SK-N-SH treated with all-trans-retinoic acid at 6 μM for 48 hours (cell line): ENCODE data around the gene BRD7.

ENCODE experiments used
- ATAC-seq: fragments of 200-7000 bp; cut with Tn5 transposase; 3 replicates; pipeline ENCODE4 v1.9.1; 2020; ENCODE audit warnings: mild to moderate bottlenecking, moderate library complexity
- CSDC2 ChIP-seq: fragments of 250-450 bp; sonication (Bioruptor Pico); IDR thresholded peaks from 2 replicates; pipeline ENCODE4 v1.5.0; 2020; ENCODE audit warnings: mild to moderate bottlenecking, moderate library complexity
- CSRNP3 ChIP-seq: fragments of 250-450 bp; sonication (Bioruptor Pico); IDR thresholded peaks from 2 replicates; pipeline ENCODE4 v1.5.1; 2021; ENCODE audit warnings: mild to moderate bottlenecking, moderate library complexity
- ESRRG ChIP-seq: fragments of 250-450 bp; sonication (Bioruptor Pico); IDR thresholded peaks from 2 replicates; pipeline ENCODE4 v1.6.1; 2021; ENCODE audit warnings: mild to moderate bottlenecking
- GLIS3 ChIP-seq: fragments of 250-450 bp; sonication (Bioruptor Pico); IDR thresholded peaks from 2 replicates; pipeline ENCODE4 v1.5.0; 2020; ENCODE audit warnings: mild to moderate bottlenecking, moderate library complexity
- ISL1 ChIP-seq: fragments of 250-450 bp; sonication (Bioruptor Pico); IDR thresholded peaks from 2 replicates; pipeline ENCODE4 v2.1.2; 2022; ENCODE audit warnings: mild to moderate bottlenecking, moderate library complexity
- OSR1 ChIP-seq: fragments of 250-450 bp; sonication (Bioruptor Pico); IDR thresholded peaks from 2 replicates; pipeline ENCODE4 v1.8.0; 2022; ENCODE audit warnings: moderate library complexity, mild to moderate bottlenecking, inconsistent platforms
- PPARA ChIP-seq: fragments of 250-450 bp; sonication (Bioruptor Pico); IDR thresholded peaks from 2 replicates; pipeline ENCODE4 v1.5.0; 2020; ENCODE audit warnings: mild to moderate bottlenecking, borderline replicate concordance
- RARB ChIP-seq: fragments of 250-450 bp; sonication (Bioruptor Pico); IDR thresholded peaks from 2 replicates; pipeline ENCODE4 v1.8.0; 2021; ENCODE audit warnings: mild to moderate bottlenecking, moderate library complexity
- SNAI2 ChIP-seq: fragments of 250-450 bp; sonication (Bioruptor Pico); IDR thresholded peaks from 2 replicates; pipeline ENCODE4 v1.5.0; 2020; ENCODE audit warnings: mild to moderate bottlenecking, moderate library complexity
- TCF4 ChIP-seq: fragments of 250-450 bp; sonication (Bioruptor Pico); IDR thresholded peaks from 2 replicates; pipeline ENCODE4 v1.8.0; 2021; ENCODE audit warnings: mild to moderate bottlenecking, moderate library complexity, borderline replicate concordance
- TOX ChIP-seq: fragments of 250-450 bp; sonication (Bioruptor Pico); IDR thresholded peaks from 2 replicates; pipeline ENCODE4 v1.8.0; 2021; ENCODE audit warnings: mild to moderate bottlenecking, moderate library complexity, borderline replicate concordance
- TSHZ2 ChIP-seq: fragments of 250-450 bp; sonication (Bioruptor Pico); IDR thresholded peaks from 2 replicates; pipeline ENCODE4 v1.5.0; 2020; ENCODE audit warnings: mild to moderate bottlenecking, moderate library complexity
- ZC3H10 ChIP-seq: fragments of 250-450 bp; sonication (Bioruptor Pico); IDR thresholded peaks from 2 replicates; pipeline ENCODE4 v1.5.1; 2021; ENCODE audit warnings: mild to moderate bottlenecking, moderate library complexity
- ZFP3 ChIP-seq: fragments of 250-450 bp; sonication (Bioruptor Pico); IDR thresholded peaks from 2 replicates; pipeline ENCODE4 v1.5.0; 2020; ENCODE audit warnings: mild to moderate bottlenecking, moderate library complexity
- ZFP30 ChIP-seq: fragments of 450-650 bp; formaldehyde crosslinking; IDR thresholded peaks from 2 replicates; pipeline ENCODE4 v1.5.0; 2022; ENCODE audit warnings: mild to moderate bottlenecking, moderate library complexity
- ZNF565 ChIP-seq: fragments of 450-650 bp; formaldehyde crosslinking; conservative IDR thresholded peaks from 2 replicates; pipeline ENCODE4 v1.5.0; 2020; ENCODE audit warnings: low read depth, mild to moderate bottlenecking, moderate library complexity
- ZNF70 ChIP-seq: fragments of 450-650 bp; formaldehyde crosslinking; IDR thresholded peaks from 2 replicates; pipeline ENCODE4 v1.5.0; 2020; ENCODE audit warnings: mild to moderate bottlenecking, moderate library complexity
- ZNF8 ChIP-seq: fragments of 450-650 bp; formaldehyde crosslinking; IDR thresholded peaks from 2 replicates; pipeline ENCODE4 v1.5.0; 2020; ENCODE audit warnings: mild to moderate bottlenecking, moderate library complexity
- TF ChIP-seq, protein P1 (sequence below): fragments of 250-450 bp; sonication (Bioruptor Pico); IDR thresholded peaks from 2 replicates; pipeline ENCODE4 v1.8.0; 2021; ENCODE audit warnings: low read depth, mild to moderate bottlenecking, moderate library complexity, borderline replicate concordance
- TF ChIP-seq, protein P2 (sequence below): fragments of 250-450 bp; sonication (Bioruptor Pico); IDR thresholded peaks from 2 replicates; pipeline ENCODE4 v1.5.1; 2020; ENCODE audit warnings: low read depth, mild to moderate bottlenecking, moderate library complexity
- TF ChIP-seq, protein P3 (sequence below): fragments of 250-450 bp; sonication (Bioruptor Pico); IDR thresholded peaks from 2 replicates; pipeline ENCODE4 v1.8.0; 2020; ENCODE audit warnings: mild to moderate bottlenecking, moderate library complexity, borderline replicate concordance

Gene BRD7

GRCh38 chr16:50290856-50291255 lies 77.9 kb downstream of the BRD7 start:
- TF ChIP-seq ZFP30 (CRISPR knock-in tag) (no peak), ZFP3 (CRISPR knock-in tag) (no peak), ZNF8 (CRISPR knock-in tag) (no peak), ZNF565 (no peak), TOX (CRISPR knock-in tag) (no peak), ZNF70 (no peak), ESRRG (CRISPR knock-in tag) (no peak), PPARA (CRISPR knock-in tag) (no peak), TCF4 (CRISPR knock-in tag) (no peak), OSR1 (CRISPR knock-in tag) (no peak), ZC3H10 (CRISPR knock-in tag) (no peak), CSDC2 (no peak), SNAI2 (CRISPR knock-in tag) (no peak)
- TF ChIP-seq, protein P1, sequence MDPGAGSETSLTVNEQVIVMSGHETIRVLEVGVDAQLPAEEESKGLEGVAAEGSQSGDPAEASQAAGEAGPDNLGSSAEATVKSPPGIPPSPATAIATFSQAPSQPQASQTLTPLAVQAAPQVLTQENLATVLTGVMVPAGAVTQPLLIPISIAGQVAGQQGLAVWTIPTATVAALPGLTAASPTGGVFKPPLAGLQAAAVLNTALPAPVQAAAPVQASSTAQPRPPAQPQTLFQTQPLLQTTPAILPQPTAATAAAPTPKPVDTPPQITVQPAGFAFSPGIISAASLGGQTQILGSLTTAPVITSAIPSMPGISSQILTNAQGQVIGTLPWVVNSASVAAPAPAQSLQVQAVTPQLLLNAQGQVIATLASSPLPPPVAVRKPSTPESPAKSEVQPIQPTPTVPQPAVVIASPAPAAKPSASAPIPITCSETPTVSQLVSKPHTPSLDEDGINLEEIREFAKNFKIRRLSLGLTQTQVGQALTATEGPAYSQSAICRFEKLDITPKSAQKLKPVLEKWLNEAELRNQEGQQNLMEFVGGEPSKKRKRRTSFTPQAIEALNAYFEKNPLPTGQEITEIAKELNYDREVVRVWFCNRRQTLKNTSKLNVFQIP (CRISPR knock-in tag): no peak
- TF ChIP-seq, protein P2, sequence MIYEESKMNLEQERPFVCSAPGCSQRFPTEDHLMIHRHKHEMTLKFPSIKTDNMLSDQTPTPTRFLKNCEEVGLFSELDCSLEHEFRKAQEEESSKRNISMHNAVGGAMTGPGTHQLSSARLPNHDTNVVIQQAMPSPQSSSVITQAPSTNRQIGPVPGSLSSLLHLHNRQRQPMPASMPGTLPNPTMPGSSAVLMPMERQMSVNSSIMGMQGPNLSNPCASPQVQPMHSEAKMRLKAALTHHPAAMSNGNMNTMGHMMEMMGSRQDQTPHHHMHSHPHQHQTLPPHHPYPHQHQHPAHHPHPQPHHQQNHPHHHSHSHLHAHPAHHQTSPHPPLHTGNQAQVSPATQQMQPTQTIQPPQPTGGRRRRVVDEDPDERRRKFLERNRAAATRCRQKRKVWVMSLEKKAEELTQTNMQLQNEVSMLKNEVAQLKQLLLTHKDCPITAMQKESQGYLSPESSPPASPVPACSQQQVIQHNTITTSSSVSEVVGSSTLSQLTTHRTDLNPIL: no peak
- TF ChIP-seq, protein P3, sequence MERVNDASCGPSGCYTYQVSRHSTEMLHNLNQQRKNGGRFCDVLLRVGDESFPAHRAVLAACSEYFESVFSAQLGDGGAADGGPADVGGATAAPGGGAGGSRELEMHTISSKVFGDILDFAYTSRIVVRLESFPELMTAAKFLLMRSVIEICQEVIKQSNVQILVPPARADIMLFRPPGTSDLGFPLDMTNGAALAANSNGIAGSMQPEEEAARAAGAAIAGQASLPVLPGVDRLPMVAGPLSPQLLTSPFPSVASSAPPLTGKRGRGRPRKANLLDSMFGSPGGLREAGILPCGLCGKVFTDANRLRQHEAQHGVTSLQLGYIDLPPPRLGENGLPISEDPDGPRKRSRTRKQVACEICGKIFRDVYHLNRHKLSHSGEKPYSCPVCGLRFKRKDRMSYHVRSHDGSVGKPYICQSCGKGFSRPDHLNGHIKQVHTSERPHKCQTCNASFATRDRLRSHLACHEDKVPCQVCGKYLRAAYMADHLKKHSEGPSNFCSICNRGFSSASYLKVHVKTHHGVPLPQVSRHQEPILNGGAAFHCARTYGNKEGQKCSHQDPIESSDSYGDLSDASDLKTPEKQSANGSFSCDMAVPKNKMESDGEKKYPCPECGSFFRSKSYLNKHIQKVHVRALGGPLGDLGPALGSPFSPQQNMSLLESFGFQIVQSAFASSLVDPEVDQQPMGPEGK (CRISPR knock-in tag): no peak
- ATAC-seq: no peak

DNA sequence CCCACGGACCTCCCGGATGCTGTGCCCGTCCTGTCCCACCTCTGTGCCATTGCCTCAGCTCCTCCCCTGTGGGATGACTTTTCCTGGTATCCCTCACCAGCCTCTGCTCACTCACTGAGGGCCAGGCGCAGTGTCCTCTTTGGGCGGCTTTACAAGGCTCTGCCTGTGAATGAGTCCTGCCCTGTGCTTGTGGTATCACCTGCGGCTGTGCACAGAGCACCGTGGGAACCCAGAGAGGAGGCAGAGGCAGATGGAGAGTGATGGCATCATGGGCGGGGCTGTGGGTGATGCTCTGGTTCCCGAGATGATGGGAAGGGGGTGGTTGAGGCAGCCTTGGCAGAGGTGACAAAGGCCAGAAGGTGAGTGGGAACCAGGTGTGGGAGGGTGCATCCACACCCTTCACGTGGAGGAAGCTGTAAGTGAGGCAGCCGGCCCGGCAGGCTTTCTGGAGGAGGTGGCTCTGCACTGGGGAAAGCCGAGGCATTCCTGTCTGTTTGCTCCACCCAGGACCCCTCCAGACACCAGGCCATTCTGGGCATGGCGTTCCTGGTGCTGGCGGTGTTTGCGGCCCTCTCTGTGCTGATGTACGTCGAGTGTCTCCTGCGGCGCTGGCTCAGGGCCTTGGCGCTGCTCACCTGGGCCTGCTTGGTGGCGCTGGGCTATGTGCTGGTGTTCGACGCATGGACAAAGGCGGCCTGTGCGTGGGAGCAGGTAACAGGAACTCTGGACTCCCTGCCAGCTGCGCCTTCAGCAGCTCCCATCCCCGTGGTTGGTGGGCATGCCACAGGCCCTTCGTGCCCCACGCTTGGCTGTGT lies 78.6 kb downstream of the BRD7 start:
- no peak for TF ChIP-seq RARB
- no peak for ATAC-seq

GRCh38 chr16:50288920-50289319 lies 79.9 kb downstream of the BRD7 start:
- peak; percentile 44; the same call in 2 of the 3 replicates for ATAC-seq
- no peak for TF ChIP-seq GLIS3
- no peak for TF ChIP-seq TOX (CRISPR knock-in tag)
- TF ChIP-seq, protein P1 (CRISPR knock-in tag): no peak
- TF ChIP-seq ZFP3 (CRISPR knock-in tag): no peak
- no peak for TF ChIP-seq OSR1 (CRISPR knock-in tag)
- no peak for TF ChIP-seq CSRNP3 (CRISPR knock-in tag)
- TF ChIP-seq, all 23 proteins: peak for 0

- no peak for ATAC-seq
- TF ChIP-seq RARB (no peak), ISL1 (CRISPR knock-in tag) (no peak), CSDC2 (no peak), ZNF70 (no peak), TOX (CRISPR knock-in tag) (no peak), TSHZ2 (CRISPR knock-in tag) (no peak), SNAI2 (CRISPR knock-in tag) (no peak), ESRRG (CRISPR knock-in tag) (no peak), ZNF8 (CRISPR knock-in tag) (no peak), CSRNP3 (CRISPR knock-in tag) (no peak)
- TF ChIP-seq, protein P3 (CRISPR knock-in tag): no peak
These were observed 80.8 kb downstream of the BRD7 start for GRCh38 chr16:50288026-50288425.
